ENCODE results near the gene FAM83D.
"Not testable (repeated sequence)": the region's sequence is repeated elsewhere in the genome, so short reads cannot be mapped to it uniquely, and the experiment has no call there.

The FAM83D gene

GRCh38 chr20:38960187-38960687, 34.0 kb downstream of the FAM83D start:
- not testable (repeated sequence) for H3K9me3 ChIP-seq (ENCODE audit: control insufficient read depth, insufficient read depth, low read length); H3K9ac ChIP-seq (ENCODE audit: low read depth, low read length); H3K36me3 ChIP-seq (ENCODE audit: insufficient read depth, low read length); H3K4me1 ChIP-seq (ENCODE audit: insufficient read depth, low read length)

- Histone ChIP-seq H3K9ac (ENCODE audit: low read depth, low read length) (peak overlapping the region; percentile 70), H3K36me3 (ENCODE audit: insufficient read depth, low read length) (no peaks in the 10 kb centered on the region; the same call in 1 of the 2 replicates), H3K9me3 (ENCODE audit: control insufficient read depth, insufficient read depth, low read length) (no peaks in the 10 kb centered on the region), H3K4me1 (ENCODE audit: insufficient read depth, low read length) (0 out of 2 replicates have a peak, but pooled peaks cover 6% of the 10 kb centered on the region)
Observed at GRCh38 chr20:38961530-38962043, 35.4 kb downstream of the FAM83D start.

- Histone ChIP-seq H3K9ac (ENCODE audit: low read depth, low read length) (peak within 1 kb of the TSS; percentile 70), H3K36me3 (ENCODE audit: insufficient read depth, low read length) (no peaks in the 10 kb centered on the region; the same call in 1 of the 2 replicates), H3K9me3 (ENCODE audit: control insufficient read depth, insufficient read depth, low read length) (no peaks in the 10 kb centered on the region), H3K4me1 (ENCODE audit: insufficient read depth, low read length) (0 out of 2 replicates have a peak, but pooled peaks cover 6% of the 10 kb centered on the region)
Observed at GRCh38 chr20:38962044-38962927, 36.1 kb downstream of the FAM83D start, which contains the start of gene DHX35. TSS of gene DHX35 (plus strand) at chr20:38962344. CDS start at chr20:38962368, 24 bp downstream.

GRCh38 chr20:38962928-38963401, 36.7 kb downstream of the FAM83D start:
- H3K36me3 ChIP-seq (ENCODE audit: insufficient read depth, low read length), result no peaks in the 10 kb centered on the region; the same call in 1 of the 2 replicates
- peak overlapping the region; percentile 70 for H3K9ac ChIP-seq (ENCODE audit: low read depth, low read length)
- H3K9me3 ChIP-seq (ENCODE audit: control insufficient read depth, insufficient read depth, low read length), result no peaks in the 10 kb centered on the region
- H3K4me1 ChIP-seq (ENCODE audit: insufficient read depth, low read length), result 0 out of 2 replicates have a peak, but pooled peaks cover 6% of the 10 kb centered on the region

- Histone ChIP-seq H3K36me3 (ENCODE audit: insufficient read depth, low read length) (no peaks in the 10 kb centered on the region; the same call in 1 of the 2 replicates), H3K9ac (ENCODE audit: low read depth, low read length) (no peak overlapping the region)
Observed at GRCh38 chr20:38963745-38964144, 37.5 kb downstream of the FAM83D start.

GRCh38 chr20:38965264-38965663, 39.0 kb downstream of the FAM83D start:
- Histone ChIP-seq H3K9ac (ENCODE audit: low read depth, low read length) (no peak overlapping the region), H3K4me1 (ENCODE audit: insufficient read depth, low read length) (0 out of 2 replicates have a peak, but pooled peaks cover 6% of the 10 kb centered on the region), H3K36me3 (ENCODE audit: insufficient read depth, low read length) (no peaks in the 10 kb centered on the region; the same call in 1 of the 2 replicates), H3K9me3 (ENCODE audit: control insufficient read depth, insufficient read depth, low read length) (no peaks in the 10 kb centered on the region)

More at GRCh38 chr20:38963745-38964144, 37.5 kb downstream of the FAM83D start:
- Histone ChIP-seq H3K4me1 (ENCODE audit: insufficient read depth, low read length) (0 out of 2 replicates have a peak, but pooled peaks cover 6% of the 10 kb centered on the region), H3K9me3 (ENCODE audit: control insufficient read depth, insufficient read depth, low read length) (no peaks in the 10 kb centered on the region)

- Histone ChIP-seq H3K9ac (ENCODE audit: low read depth, low read length) (no peak overlapping the region), H3K9me3 (ENCODE audit: control insufficient read depth, insufficient read depth, low read length) (no peaks in the 10 kb centered on the region), H3K4me1 (ENCODE audit: insufficient read depth, low read length) (no peaks in the 10 kb centered on the region), H3K36me3 (ENCODE audit: insufficient read depth, low read length) (no peaks in the 10 kb centered on the region; the same call in 1 of the 2 replicates)
Observed at GRCh38 chr20:38968090-38968489, 41.9 kb downstream of the FAM83D start.

- H3K9me3 ChIP-seq (ENCODE audit: control insufficient read depth, insufficient read depth, low read length), result no peaks in the 10 kb centered on the region
- H3K4me1 ChIP-seq (ENCODE audit: insufficient read depth, low read length), result no peaks in the 10 kb centered on the region
- no peaks in the 10 kb centered on the region; the same call in 1 of the 2 replicates for H3K36me3 ChIP-seq (ENCODE audit: insufficient read depth, low read length)
- H3K9ac ChIP-seq (ENCODE audit: low read depth, low read length), result no peak overlapping the region
Observed at GRCh38 chr20:38969708-38970107, 43.5 kb downstream of the FAM83D start.

- Histone ChIP-seq H3K36me3 (ENCODE audit: insufficient read depth, low read length) (no peaks in the 10 kb centered on the region; the same call in 1 of the 2 replicates), H3K9ac (ENCODE audit: low read depth, low read length) (no peak overlapping the region), H3K9me3 (ENCODE audit: control insufficient read depth, insufficient read depth, low read length) (no peaks in the 10 kb centered on the region), H3K4me1 (ENCODE audit: insufficient read depth, low read length) (no peaks in the 10 kb centered on the region)
Observed at GRCh38 chr20:38970302-38970701, 44.1 kb downstream of the FAM83D start.

- Histone ChIP-seq H3K9me3 (ENCODE audit: control insufficient read depth, insufficient read depth, low read length) (no peaks in the 10 kb centered on the region), H3K9ac (ENCODE audit: low read depth, low read length) (no peak overlapping the region), H3K36me3 (ENCODE audit: insufficient read depth, low read length) (peaks cover 5% of the 10 kb centered on the region; the same call in 1 of the 2 replicates), H3K4me1 (ENCODE audit: insufficient read depth, low read length) (no peaks in the 10 kb centered on the region)
Observed at GRCh38 chr20:38973107-38973506, 46.9 kb downstream of the FAM83D start.

- no peaks in the 10 kb centered on the region for H3K4me1 ChIP-seq (ENCODE audit: insufficient read depth, low read length)
- no peaks in the 10 kb centered on the region for H3K9me3 ChIP-seq (ENCODE audit: control insufficient read depth, insufficient read depth, low read length)
- H3K36me3 ChIP-seq (ENCODE audit: insufficient read depth, low read length), result peaks cover 5% of the 10 kb centered on the region; the same call in 1 of the 2 replicates
- H3K9ac ChIP-seq (ENCODE audit: low read depth, low read length), result no peak overlapping the region
Observed at GRCh38 chr20:38973645-38974044, 47.4 kb downstream of the FAM83D start.

- Histone ChIP-seq H3K9me3 (ENCODE audit: control insufficient read depth, insufficient read depth, low read length) (no peaks in the 10 kb centered on the region), H3K4me1 (ENCODE audit: insufficient read depth, low read length) (no peaks in the 10 kb centered on the region), H3K9ac (ENCODE audit: low read depth, low read length) (no peak overlapping the region), H3K36me3 (ENCODE audit: insufficient read depth, low read length) (peaks cover 5% of the 10 kb centered on the region; the same call in 1 of the 2 replicates)
Observed at GRCh38 chr20:38975539-38976120, 49.4 kb downstream of the FAM83D start.

GRCh38 chr20:38979434-38979833, 53.2 kb downstream of the FAM83D start:
- Histone ChIP-seq H3K9ac (ENCODE audit: low read depth, low read length) (no peak overlapping the region), H3K4me1 (ENCODE audit: insufficient read depth, low read length) (no peaks in the 10 kb centered on the region; the same call in 1 of the 2 replicates), H3K36me3 (ENCODE audit: insufficient read depth, low read length) (peaks cover 5% of the 10 kb centered on the region; the same call in 1 of the 2 replicates)

GRCh38 chr20:38979842-38980241, 53.6 kb downstream of the FAM83D start:
- H3K4me1 ChIP-seq (ENCODE audit: insufficient read depth, low read length), result no peaks in the 10 kb centered on the region; the same call in 1 of the 2 replicates
- no peaks in the 10 kb centered on the region for H3K9me3 ChIP-seq (ENCODE audit: control insufficient read depth, insufficient read depth, low read length)
- H3K36me3 ChIP-seq (ENCODE audit: insufficient read depth, low read length), result peaks cover 5% of the 10 kb centered on the region; the same call in 1 of the 2 replicates
- H3K9ac ChIP-seq (ENCODE audit: low read depth, low read length), result no peak overlapping the region

More at GRCh38 chr20:38979434-38979833, 53.2 kb downstream of the FAM83D start:
- H3K9me3 ChIP-seq (ENCODE audit: control insufficient read depth, insufficient read depth, low read length), result no peaks in the 10 kb centered on the region
